Osteoblast (primary cell): Measurements from ENCODE around the gene COA1. TPM values are rescaled to one million over a fixed set of nuclear protein-coding genes. Genes with fewer than 3 reads are reported as not detected.
A peak's percentile ranks its signal among the peaks of the same experiment; 100 is the strongest.

ENCODE experiments used
- DNase-seq: peaks from one replicate; pipeline ENCODE4 v3.0.0; 2011; ENCODE audit warnings: low spot score, mixed read lengths; ENCODE audit not compliant: insufficient read length; ENCODE audit errors: missing footprints
- H2AFZ ChIP-seq: 2 replicates; pipeline ENCODE4 v1.6.0; 2011; ENCODE audit warnings: mild to moderate bottlenecking, low read length
- H3K27ac ChIP-seq: 2 replicates; pipeline ENCODE4 v1.5.1; 2011; ENCODE audit warnings: mild to moderate bottlenecking, low read depth, low read length, moderate library complexity
- H3K27me3 ChIP-seq: 2 replicates; pipeline ENCODE4 v1.6.0; 2012; ENCODE audit warnings: mild to moderate bottlenecking, control low read depth, inconsistent platforms, low read length, moderate library complexity; ENCODE audit not compliant: insufficient read depth
- H3K36me3 ChIP-seq: 2 replicates; pipeline ENCODE4 v1.5.1; 2011; ENCODE audit warnings: mild to moderate bottlenecking, low read length, control low read depth, moderate library complexity; ENCODE audit not compliant: insufficient read depth
- H3K4me1 ChIP-seq: 2 replicates; pipeline ENCODE4 v1.5.1; 2011; ENCODE audit warnings: mild to moderate bottlenecking, low read length, control low read depth, moderate library complexity; ENCODE audit not compliant: insufficient read depth
- H3K4me2 ChIP-seq: 2 replicates; pipeline ENCODE4 v1.6.0; 2011; ENCODE audit warnings: mild to moderate bottlenecking, low read length; ENCODE audit not compliant: insufficient read depth
- H3K4me3 ChIP-seq: fragments of 200-600 bp; sonication (generic); 3 replicates; pipeline ENCODE4 v1.5.1; 2012; ENCODE audit warnings: mild to moderate bottlenecking, low read length, inconsistent platforms; ENCODE audit not compliant: insufficient read depth
- H3K79me2 ChIP-seq: 2 replicates; pipeline ENCODE4 v1.6.0; 2012; ENCODE audit warnings: mild to moderate bottlenecking, low read length, control low read depth, inconsistent platforms; ENCODE audit not compliant: insufficient read depth
- H3K9me3 ChIP-seq: 2 replicates; pipeline ENCODE4 v1.5.1; 2011; ENCODE audit warnings: low read depth, low read length, control low read depth
- H4K20me1 ChIP-seq: 2 replicates; pipeline ENCODE4 v1.6.0; 2012; ENCODE audit warnings: mild to moderate bottlenecking, low read length, control low read depth; ENCODE audit not compliant: insufficient read depth
- CTCF ChIP-seq: IDR thresholded peaks from 2 replicates; pipeline ENCODE4 v1.5.1; 2011; ENCODE audit warnings: mild to moderate bottlenecking, low read depth, low read length, moderate library complexity; ENCODE audit errors: extremely low read depth
- total RNA-seq: library from RNA; depleted of rRNA; stranded (reverse); fragments of >200 nt; gene quantifications from 2 replicates; pipeline ENCODE4 v1.2.3, GENCODE V29; 2012

COA1 gene
- total RNA-seq, 1 donor, result 34.0 TPM

- no peak for DNase-seq
- Histone ChIP-seq H2AFZ (no peak overlapping the region), H3K4me2 (no peak overlapping the region), H3K27me3 (no peaks in the 10 kb centered on the region), H3K79me2 (peaks cover 3% of the 10 kb centered on the region), H3K4me3 (no peak overlapping the region), H3K9me3 (no peaks in the 10 kb centered on the region), H3K27ac (no peak overlapping the region), H3K4me1 (peaks cover 21% of the 10 kb centered on the region), H3K36me3 (no peaks in the 10 kb centered on the region), H4K20me1 (peaks cover 5% of the 10 kb centered on the region)
- TF ChIP-seq CTCF, result no peak
Observed at GRCh38 chr7:43764039-43764761, 34.9 kb upstream of the COA1 start.

GRCh38 chr7:43763183-43763582 is 33.9 kb upstream of the COA1 start:
- H3K27me3 ChIP-seq, result no peaks in the 10 kb centered on the region
- no peaks in the 10 kb centered on the region for H3K9me3 ChIP-seq
- no peaks in the 10 kb centered on the region for H3K36me3 ChIP-seq
- no peak overlapping the region for H3K27ac ChIP-seq
- no peak overlapping the region for H2AFZ ChIP-seq
- peaks cover 21% of the 10 kb centered on the region for H3K4me1 ChIP-seq
- no peak overlapping the region for H3K4me3 ChIP-seq
- TF ChIP-seq CTCF, result no peak
- H3K79me2 ChIP-seq, result peaks cover 3% of the 10 kb centered on the region
- DNase-seq, result no peak
- H4K20me1 ChIP-seq, result peaks cover 4% of the 10 kb centered on the region
- no peak overlapping the region for H3K4me2 ChIP-seq

DNA sequence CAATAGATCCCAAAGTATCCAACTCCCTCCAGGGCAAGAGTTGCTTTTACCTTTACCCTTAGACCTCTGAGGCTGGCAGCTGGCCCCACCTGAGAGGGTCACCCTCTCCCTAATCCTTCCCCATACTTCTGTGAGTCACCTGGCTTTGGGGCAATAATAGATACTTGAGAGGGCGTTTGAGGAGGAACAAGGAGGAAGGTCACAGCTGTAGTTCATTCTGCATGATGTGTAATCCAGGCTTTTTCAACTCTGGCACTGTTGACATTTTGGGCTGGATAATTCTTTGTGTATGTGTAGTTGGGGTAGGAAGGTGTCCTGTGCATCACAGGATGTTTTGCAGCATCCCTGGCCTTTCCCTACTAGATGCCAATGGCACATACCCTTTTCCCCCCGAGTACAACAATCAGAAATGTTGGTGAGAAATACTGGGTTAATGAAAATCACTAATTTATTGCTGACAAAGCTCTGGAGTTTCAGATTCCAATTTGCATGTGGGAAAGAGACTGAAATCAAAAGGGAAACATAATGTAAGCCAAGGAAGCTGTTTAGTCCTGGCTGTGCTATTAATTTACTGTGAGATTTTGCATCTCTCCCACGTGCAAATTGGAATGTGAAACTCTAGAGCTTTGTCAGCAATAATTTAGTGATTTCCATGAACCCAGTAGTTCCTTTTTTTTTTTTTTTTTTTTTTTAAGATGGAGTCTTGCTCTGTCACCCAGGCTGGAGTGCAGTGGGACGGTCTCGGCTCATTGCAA is 32.8 kb upstream of the COA1 start:
- no peak for TF ChIP-seq CTCF
- H2AFZ ChIP-seq, result no peak overlapping the region
- no peaks in the 10 kb centered on the region for H3K27me3 ChIP-seq
- H3K36me3 ChIP-seq, result no peaks in the 10 kb centered on the region
- H3K4me1 ChIP-seq, result peaks cover 21% of the 10 kb centered on the region
- peaks cover 3% of the 10 kb centered on the region for H3K79me2 ChIP-seq
- DNase-seq, result peak; percentile 86
- no peaks in the 10 kb centered on the region for H4K20me1 ChIP-seq
- H3K4me2 ChIP-seq, result no peak overlapping the region
- H3K27ac ChIP-seq, result no peak overlapping the region
- no peaks in the 10 kb centered on the region for H3K9me3 ChIP-seq
- H3K4me3 ChIP-seq, result no peak overlapping the region

GRCh38 chr7:43761382-43761781 is 32.1 kb upstream of the COA1 start:
- peaks cover 28% of the 10 kb centered on the region for H3K4me1 ChIP-seq
- no peaks in the 10 kb centered on the region for H3K9me3 ChIP-seq
- no peak for TF ChIP-seq CTCF
- H3K27ac ChIP-seq, result no peak overlapping the region
- DNase-seq, result no peak
- no peaks in the 10 kb centered on the region for H3K36me3 ChIP-seq
- H3K4me2 ChIP-seq, result no peak overlapping the region
- H3K4me3 ChIP-seq, result no peak overlapping the region
- no peaks in the 10 kb centered on the region for H3K27me3 ChIP-seq
- peaks cover 3% of the 10 kb centered on the region for H3K79me2 ChIP-seq
- H2AFZ ChIP-seq, result no peak overlapping the region
- no peaks in the 10 kb centered on the region for H4K20me1 ChIP-seq
